HepG2 (cell line): ENCODE measurements around the gene TRIM10. TPM values are rescaled to one million over a fixed set of nuclear protein-coding genes. Genes with fewer than 3 reads are reported as not detected.
A peak's percentile ranks its signal among the peaks of the same experiment; 100 is the strongest.

Experiments
- ELF4 ChIP-seq: sonication (generic); formaldehyde crosslinking; IDR thresholded peaks from 2 replicates; pipeline ENCODE4 v1.5.0; 2020; ENCODE audit warnings: missing genetic modification reagents, mild to moderate bottlenecking, moderate library complexity, borderline replicate concordance
- GABPB1 ChIP-seq: IDR thresholded peaks from 2 replicates; pipeline ENCODE4 v1.6.1; 2016; ENCODE audit warnings: mild to moderate bottlenecking, missing genetic modification reagents, moderate library complexity, missing compliant biosample characterization
- HCFC1 ChIP-seq: fragments of 150-350 bp; IDR thresholded peaks from 2 replicates; pipeline ENCODE4 v1.6.1; 2014; ENCODE audit warnings: low read depth, low read length
- HDAC1 ChIP-seq: sonication (generic); formaldehyde crosslinking; IDR thresholded peaks from 2 replicates; pipeline ENCODE4 v1.5.1; 2020; ENCODE audit warnings: mild to moderate bottlenecking, missing genetic modification reagents
- HINFP ChIP-seq: sonication (generic); formaldehyde crosslinking; IDR thresholded peaks from 2 replicates; pipeline ENCODE4 v1.4.0; 2020; ENCODE audit warnings: low read depth, mild to moderate bottlenecking, missing genetic modification reagents
- HOXA9 ChIP-seq: sonication (generic); formaldehyde crosslinking; IDR thresholded peaks from 2 replicates; pipeline ENCODE4 v1.8.1; 2022; ENCODE audit warnings: missing genetic modification reagents, mild to moderate bottlenecking, moderate library complexity, borderline replicate concordance
- MNT ChIP-seq: fragments of 450-650 bp; IDR thresholded peaks from 2 replicates; pipeline ENCODE4 v1.6.1; 2016
- NCOA2 ChIP-seq: sonication (generic); formaldehyde crosslinking; IDR thresholded peaks from 2 replicates; pipeline ENCODE4 v1.8.0; 2022; ENCODE audit warnings: inconsistent platforms
- NPAS2 ChIP-seq: sonication (generic); formaldehyde crosslinking; IDR thresholded peaks from 2 replicates; pipeline ENCODE4 v1.8.0; 2022; ENCODE audit warnings: mild to moderate bottlenecking, missing genetic modification reagents, borderline replicate concordance
- POLR2A ChIP-seq, 2 experiments: IDR thresholded peaks; 2 replicates each; pipeline ENCODE4 v1.6.1; 2011; ENCODE audit warnings: low read depth in 2 of 2, low read length in 2 of 2, mild to moderate bottlenecking in 1 of 2, moderate library complexity in 1 of 2; ENCODE audit not compliant: insufficient read depth in 1 of 2
- RBAK ChIP-seq: sonication (generic); formaldehyde crosslinking; IDR thresholded peaks from 2 replicates; pipeline ENCODE4 v1.5.1; 2020; ENCODE audit warnings: mild to moderate bottlenecking, missing genetic modification reagents
- SALL1 ChIP-seq: sonication (generic); formaldehyde crosslinking; IDR thresholded peaks from 2 replicates; pipeline ENCODE4 v1.8.0; 2022; ENCODE audit warnings: mild to moderate bottlenecking, missing genetic modification reagents
- SP140L ChIP-seq: sonication (generic); formaldehyde crosslinking; IDR thresholded peaks from 2 replicates; pipeline ENCODE4 v1.4.0; 2020; ENCODE audit warnings: missing genetic modification reagents, borderline replicate concordance
- SRY ChIP-seq: sonication (generic); formaldehyde crosslinking; IDR thresholded peaks from 2 replicates; pipeline ENCODE4 v1.8.0; 2022; ENCODE audit warnings: mild to moderate bottlenecking, missing genetic modification reagents
- ZNF101 ChIP-seq: sonication (generic); formaldehyde crosslinking; IDR thresholded peaks from 2 replicates; pipeline ENCODE4 v1.4.0; 2020; ENCODE audit warnings: mild to moderate bottlenecking, low read depth, missing genetic modification reagents, borderline replicate concordance
- ZNF124 ChIP-seq: sonication (generic); formaldehyde crosslinking; IDR thresholded peaks from 2 replicates; pipeline ENCODE4 v1.4.0; 2020; ENCODE audit warnings: missing genetic modification reagents
- ZNF572 ChIP-seq: sonication (generic); formaldehyde crosslinking; IDR thresholded peaks from 2 replicates; pipeline ENCODE4 v1.5.1; 2020; ENCODE audit warnings: mild to moderate bottlenecking, missing genetic modification reagents
- ZNF615 ChIP-seq: sonication (generic); formaldehyde crosslinking; IDR thresholded peaks from 2 replicates; pipeline ENCODE4 v1.5.0; 2020; ENCODE audit warnings: mild to moderate bottlenecking, missing genetic modification reagents, borderline replicate concordance
- ZNF644 ChIP-seq: IDR thresholded peaks from 2 replicates; pipeline ENCODE4 v1.6.1; 2016; ENCODE audit warnings: low read depth
- ZNF737 ChIP-seq: sonication (generic); formaldehyde crosslinking; IDR thresholded peaks from 2 replicates; pipeline ENCODE4 v1.5.0; 2020; ENCODE audit warnings: missing genetic modification reagents, mild to moderate bottlenecking, borderline replicate concordance
- polyA plus RNA-seq, 8 experiments: library from polyadenylated mRNA; depleted of rRNA in 3 of 8; stranded (reverse) in 7 of 8; unstranded in 1 of 8; fragments of >200 nt; fragmentation: Illumina TruSeq in 4 of 8; extraction: Trizol in 4 of 8; gene quantifications; 2 replicates each; pipeline versions ENCODE4 v1.2.1 to v1.2.3, GENCODE V29; 2011 to 2016; ENCODE audit warnings: low read depth in 4 of 8, missing spikeins in 1 of 8, mixed read lengths in 1 of 8; ENCODE audit not compliant: insufficient read depth in 1 of 8
- total RNA-seq, 5 experiments: library from RNA; depleted of rRNA; stranded (reverse); fragments of >200 nt; fragmentation: Illumina TruSeq; extraction: Trizol; gene quantifications; 2 replicates each; pipeline ENCODE4 v1.2.3, GENCODE V29; 2016; ENCODE audit warnings: low read depth in 1 of 5
- TF ChIP-seq, protein P1 (sequence below): sonication (generic); formaldehyde crosslinking; IDR thresholded peaks from 2 replicates; pipeline ENCODE4 v1.4.0; 2020; ENCODE audit warnings: missing genetic modification reagents
- TF ChIP-seq, protein P2 (sequence below): IDR thresholded peaks from 2 replicates; pipeline ENCODE4 v1.6.1; 2016
- TF ChIP-seq, protein P3 (sequence below): sonication (generic); formaldehyde crosslinking; IDR thresholded peaks from 2 replicates; pipeline ENCODE4 v1.4.0; 2020; ENCODE audit warnings: missing genetic modification reagents, mild to moderate bottlenecking, borderline replicate concordance

The TRIM10 gene
- total and polyA plus RNA-seq, 2 of the 13 experiments (the other 11 are each of a cell fraction or from before 2014, with no cell fraction given) = 4.1 to 6.8 TPM

DNA sequence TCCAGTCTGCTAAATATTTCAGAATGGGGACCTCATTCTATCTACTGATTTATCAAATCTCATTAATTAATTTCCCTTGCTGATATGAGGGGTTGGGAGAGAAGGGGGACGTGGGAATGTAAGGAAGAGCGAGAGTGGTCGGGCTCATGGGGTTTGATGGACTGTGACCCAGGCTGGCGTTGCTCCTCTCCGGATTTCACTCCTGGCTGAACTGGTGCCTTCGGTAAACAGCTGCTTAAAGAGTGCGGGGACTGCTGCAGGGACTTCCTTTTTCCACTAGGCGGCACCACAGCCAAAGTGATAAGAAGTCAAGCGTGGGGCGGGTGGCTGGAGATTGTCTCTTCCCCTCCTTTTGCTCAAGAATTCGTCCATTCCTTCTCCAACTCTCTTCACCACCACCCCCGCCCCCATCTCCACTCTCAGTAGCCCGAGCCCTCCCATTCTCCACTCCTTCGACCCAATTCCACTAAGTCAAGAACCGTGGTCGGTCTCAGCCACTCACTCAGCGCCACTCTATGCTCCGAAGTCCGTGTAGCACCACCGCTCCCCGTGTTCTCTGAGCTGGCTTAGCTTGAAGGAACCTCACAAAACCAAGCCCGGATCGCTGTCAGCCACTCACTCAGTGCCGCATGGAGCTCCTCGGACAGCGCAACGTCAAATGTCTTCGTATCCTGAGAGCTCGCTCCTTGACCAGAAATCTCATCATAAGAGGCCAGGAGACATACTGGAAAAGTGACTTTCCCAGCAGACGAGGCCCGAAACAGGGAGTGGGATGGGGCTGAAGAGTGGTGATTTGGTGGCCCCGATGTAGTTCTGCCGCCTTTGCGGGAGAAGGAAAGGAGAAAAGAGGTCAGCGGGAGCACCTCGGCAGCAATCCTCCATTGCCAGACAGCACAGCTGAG, 57.8 kb downstream of the TRIM10 start (continued):
- no peak for TF ChIP-seq HOXA9 (CRISPR knock-in tag)
- peak; percentile 5; the same call in 1 of the 2 replicates for TF ChIP-seq MNT
- TF ChIP-seq GABPB1 (CRISPR knock-in tag) = peak; percentile 83
- TF ChIP-seq ZNF644 (CRISPR knock-in tag) = no peak
- no peak for TF ChIP-seq ZNF572
- TF ChIP-seq SP140L (CRISPR knock-in tag) = no peak; the same call in 1 of the 2 replicates
- no peak for TF ChIP-seq NCOA2 (CRISPR knock-in tag)
- TF ChIP-seq HCFC1 = no peak
- peak; percentile 78; the same call in 1 of the 2 replicates for TF ChIP-seq HINFP (CRISPR knock-in tag)
- TF ChIP-seq HDAC1 = peak; percentile 39
- TF ChIP-seq POLR2A (IDR thresholded peaks at IDR 0.05; ENCODE audit: insufficient read depth in 1 of 2, low read depth in 2 of 2, low read length in 2 of 2) = peak; percentile 42 to 79; a peak in 3 of 4 replicates
- TF ChIP-seq NPAS2 (CRISPR knock-in tag) = no peak
- TF ChIP-seq, protein P1, sequence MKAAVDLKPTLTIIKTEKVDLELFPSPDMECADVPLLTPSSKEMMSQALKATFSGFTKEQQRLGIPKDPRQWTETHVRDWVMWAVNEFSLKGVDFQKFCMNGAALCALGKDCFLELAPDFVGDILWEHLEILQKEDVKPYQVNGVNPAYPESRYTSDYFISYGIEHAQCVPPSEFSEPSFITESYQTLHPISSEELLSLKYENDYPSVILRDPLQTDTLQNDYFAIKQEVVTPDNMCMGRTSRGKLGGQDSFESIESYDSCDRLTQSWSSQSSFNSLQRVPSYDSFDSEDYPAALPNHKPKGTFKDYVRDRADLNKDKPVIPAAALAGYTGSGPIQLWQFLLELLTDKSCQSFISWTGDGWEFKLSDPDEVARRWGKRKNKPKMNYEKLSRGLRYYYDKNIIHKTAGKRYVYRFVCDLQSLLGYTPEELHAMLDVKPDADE = 0 out of 2 replicates have a peak, but pooled peaks have one; percentile 37
- peak; percentile 60; the same call in 1 of the 2 replicates for TF ChIP-seq SRY (CRISPR knock-in tag)
- no peak for TF ChIP-seq RBAK (CRISPR knock-in tag)
- TF ChIP-seq ZNF101 (CRISPR knock-in tag) = no peak
- no peak for TF ChIP-seq ELF4 (CRISPR knock-in tag)
- peak; percentile 72; the same call in 1 of the 2 replicates for TF ChIP-seq SALL1 (CRISPR knock-in tag)
- TF ChIP-seq, protein P2, sequence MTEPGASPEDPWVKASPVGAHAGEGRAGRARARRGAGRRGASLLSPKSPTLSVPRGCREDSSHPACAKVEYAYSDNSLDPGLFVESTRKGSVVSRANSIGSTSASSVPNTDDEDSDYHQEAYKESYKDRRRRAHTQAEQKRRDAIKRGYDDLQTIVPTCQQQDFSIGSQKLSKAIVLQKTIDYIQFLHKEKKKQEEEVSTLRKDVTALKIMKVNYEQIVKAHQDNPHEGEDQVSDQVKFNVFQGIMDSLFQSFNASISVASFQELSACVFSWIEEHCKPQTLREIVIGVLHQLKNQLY (CRISPR knock-in tag) = 0 out of 2 replicates have a peak, but pooled peaks have one; percentile 40
- TF ChIP-seq, protein P3, sequence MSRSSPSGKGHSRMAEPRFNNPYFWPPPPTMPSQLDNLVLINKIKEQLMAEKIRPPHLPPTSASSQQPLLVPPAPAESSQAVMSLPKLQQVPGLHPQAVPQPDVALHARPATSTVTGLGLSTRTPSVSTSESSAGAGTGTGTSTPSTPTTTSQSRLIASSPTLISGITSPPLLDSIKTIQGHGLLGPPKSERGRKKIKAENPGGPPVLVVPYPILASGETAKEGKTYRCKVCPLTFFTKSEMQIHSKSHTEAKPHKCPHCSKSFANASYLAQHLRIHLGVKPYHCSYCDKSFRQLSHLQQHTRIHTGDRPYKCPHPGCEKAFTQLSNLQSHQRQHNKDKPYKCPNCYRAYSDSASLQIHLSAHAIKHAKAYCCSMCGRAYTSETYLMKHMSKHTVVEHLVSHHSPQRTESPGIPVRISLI (CRISPR knock-in tag) = no peak; the same call in 1 of the 2 replicates
- no peak for TF ChIP-seq ZNF737 (CRISPR knock-in tag)
- TF ChIP-seq ZNF124 (CRISPR knock-in tag) = peak; percentile 95
- no peak for TF ChIP-seq ZNF615 (CRISPR knock-in tag)
